Raji (cell line): ENCODE measurements around the gene MLIP.

Source experiments
- POLR2A ChIP-seq: IDR thresholded peaks from 2 replicates; pipeline ENCODE4 v1.6.1; 2011; ENCODE audit warnings: low read depth, low read length, control low read depth; ENCODE audit not compliant: insufficient read depth

Gene MLIP

GRCh38 chr6:54086439-54086838 lies 24.8 kb upstream of the MLIP start:
- no peak for TF ChIP-seq POLR2A

GRCh38 chr6:54087721-54088120 lies 23.5 kb upstream of the MLIP start:
- TF ChIP-seq POLR2A, result no peak

GRCh38 chr6:54093326-54093948 lies 17.8 kb upstream of the MLIP start:
- TF ChIP-seq POLR2A, result no peak

- no peak for TF ChIP-seq POLR2A
These were observed 16.9 kb upstream of the MLIP start for GRCh38 chr6:54094293-54094692.

GRCh38 chr6:54094786-54095185 lies 16.5 kb upstream of the MLIP start:
- no peak for TF ChIP-seq POLR2A

GRCh38 chr6:54095723-54096122 lies 15.5 kb upstream of the MLIP start:
- TF ChIP-seq POLR2A, result no peak

GRCh38 chr6:54096811-54097210 lies 14.4 kb upstream of the MLIP start:
- no peak for TF ChIP-seq POLR2A

GRCh38 chr6:54097753-54098152 lies 13.5 kb upstream of the MLIP start:
- no peak for TF ChIP-seq POLR2A

- no peak for TF ChIP-seq POLR2A
These were observed 12.7 kb upstream of the MLIP start for GRCh38 chr6:54098450-54099044.

- TF ChIP-seq POLR2A, result no peak
These were observed 12.0 kb upstream of the MLIP start for GRCh38 chr6:54099225-54099624.

GRCh38 chr6:54100411-54101006 lies 10.7 kb upstream of the MLIP start:
- no peak for TF ChIP-seq POLR2A

- TF ChIP-seq POLR2A, result no peak
These were observed 9.0 kb upstream of the MLIP start for GRCh38 chr6:54102238-54102637.

GRCh38 chr6:54103497-54103896 lies 7.7 kb upstream of the MLIP start:
- no peak for TF ChIP-seq POLR2A

- TF ChIP-seq POLR2A, result no peak
These were observed 4.5 kb upstream of the MLIP start for GRCh38 chr6:54106727-54107126.

- no peak for TF ChIP-seq POLR2A
These were observed 3.7 kb upstream of the MLIP start for GRCh38 chr6:54107470-54108090.

- TF ChIP-seq POLR2A, result no peak
These were observed 3.0 kb upstream of the MLIP start for GRCh38 chr6:54108271-54108670.
